B cell (primary cell): Measurements from ENCODE around the gene LRSAM1. TPM values are rescaled to one million over a fixed set of nuclear protein-coding genes. Genes with fewer than 3 reads are reported as not detected.

Experiments
- ATAC-seq: fragments of 200-7000 bp; cut with Tn5 transposase; one replicate; pipeline ENCODE4 v1.10.0; 2021; ENCODE audit warnings: low read depth, mild to moderate bottlenecking, moderate number of reproducible peaks, moderate library complexity
- CTCF ChIA-PET: fragments of 350-600 bp; sonication (Branson Sonifier 250); formaldehyde crosslinking; loops from one replicate; lab custom pipeline; 2021; ENCODE audit warnings: antibody characterized with exemption, inconsistent platforms; lab: Charles Lee
- POLR2A ChIA-PET: fragments of 350-600 bp; sonication (Branson Sonifier 250); formaldehyde crosslinking; loops from one replicate; lab custom pipeline; 2021; ENCODE audit warnings: antibody characterized with exemption; lab: Charles Lee
- DNase-seq: peaks from one replicate; pipeline ENCODE4 v3.0.0; 2013
- H2AFZ ChIP-seq: 2 replicates; pipeline ENCODE4 v1.6.1; 2012; ENCODE audit warnings: mild to moderate bottlenecking, low read depth, low read length; ENCODE audit not compliant: insufficient read depth, poor library complexity, severe bottlenecking
- H3K27ac ChIP-seq, 2 donors: 1 replicate in 1 of 2; 2 replicates in 1 of 2; pipeline ENCODE4 v1.5.1; 2012 to 2013; ENCODE audit warnings: low read length in 2 of 2, mild to moderate bottlenecking in 2 of 2, moderate library complexity in 1 of 2
- H3K27me3 ChIP-seq, 4 experiments: fragments of 200-600 bp in 1 of 4; sonication (generic) in 1 of 4; replicated peaks in 1 of 4; 1 replicate in 2 of 4; 2 replicates in 2 of 4; pipeline versions ENCODE4 v1.6.1 to v1.7.0; 2013 to 2016; ENCODE audit warnings: low read length in 3 of 4, mild to moderate bottlenecking in 2 of 4, mixed read lengths in 1 of 4, moderate library complexity in 1 of 4; ENCODE audit not compliant: insufficient read depth in 4 of 4, control insufficient read depth in 3 of 4; ENCODE audit errors: control extremely low read depth in 1 of 4
- H3K36me3 ChIP-seq, 2 experiments: replicated peaks in 1 of 2; 1 replicate in 1 of 2; 2 replicates in 1 of 2; pipeline versions ENCODE4 v1.6.1 to v1.7.1; 2013; ENCODE audit warnings: low read length in 1 of 2; ENCODE audit not compliant: insufficient read depth in 2 of 2, control insufficient read depth in 1 of 2; ENCODE audit errors: control extremely low read depth in 1 of 2, extremely low read depth in 1 of 2
- H3K4me1 ChIP-seq, 2 donors: fragments of 200-600 bp in 1 of 2; sonication (generic) in 1 of 2; 1 replicate in 1 of 2; 2 replicates in 1 of 2; pipeline versions ENCODE4 v1.5.1 to v1.6.1; 2013 to 2017; ENCODE audit warnings: low read length in 2 of 2; ENCODE audit not compliant: control insufficient read depth in 2 of 2, insufficient read depth in 2 of 2
- H3K4me2 ChIP-seq: replicated peaks from 2 replicates; pipeline ENCODE3; 2012; ENCODE audit warnings: mild to moderate bottlenecking, low read depth, low read length; ENCODE audit not compliant: poor library complexity, severe bottlenecking
- H3K4me3 ChIP-seq, 5 experiments: fragments of 200-600 bp in 1 of 5; sonication (generic) in 1 of 5; 1 replicate in 3 of 5; 2 replicates in 2 of 5; pipeline versions ENCODE4 v1.5.1 to v1.7.0; 2011 to 2016; ENCODE audit warnings: low read length in 4 of 5, mild to moderate bottlenecking in 4 of 5, low read depth in 2 of 5, control low read depth in 1 of 5, moderate library complexity in 1 of 5; ENCODE audit not compliant: insufficient read depth in 1 of 5; ENCODE audit errors: control extremely low read depth in 1 of 5, extremely low read depth in 1 of 5
- H3K79me2 ChIP-seq: fragments of 200-600 bp; sonication (generic); one replicate; pipeline ENCODE4 v1.6.0; 2016; ENCODE audit warnings: low read length; ENCODE audit not compliant: control insufficient read depth, insufficient read depth
- H3K9ac ChIP-seq: fragments of 200-600 bp; sonication (generic); 2 replicates; pipeline ENCODE4 v1.6.1; 2017; ENCODE audit warnings: mild to moderate bottlenecking, low read length, moderate library complexity
- H3K9me3 ChIP-seq, 3 donors: one replicate each; pipeline versions ENCODE4 v1.6.1 to v1.7.1; 2013; ENCODE audit warnings: low read length in 2 of 3; ENCODE audit not compliant: control insufficient read depth in 2 of 3, insufficient read depth in 1 of 3; ENCODE audit errors: control extremely low read depth in 1 of 3
- H4K20me1 ChIP-seq: 2 replicates; pipeline ENCODE4 v1.6.0; 2012; ENCODE audit warnings: mild to moderate bottlenecking, low read length; ENCODE audit not compliant: insufficient read depth, control insufficient read depth, poor library complexity, severe bottlenecking
- H3K27ac Mint-ChIP-seq: one replicate; pipeline ENCODE4 v1.8.0; 2021; ENCODE audit warnings: mixed read lengths
- H3K27me3 Mint-ChIP-seq: one replicate; pipeline ENCODE4 v1.8.0; 2021; ENCODE audit warnings: mixed read lengths
- H3K4me1 Mint-ChIP-seq: one replicate; pipeline ENCODE4 v1.8.0; 2021; ENCODE audit warnings: mixed read lengths
- H3K4me3 Mint-ChIP-seq: one replicate; pipeline ENCODE4 v1.8.0; 2021; ENCODE audit warnings: mixed read lengths
- H3K9me3 Mint-ChIP-seq: one replicate; pipeline ENCODE4 v1.8.0; 2022; ENCODE audit warnings: mixed read lengths; ENCODE audit not compliant: insufficient read depth
- EZH2 ChIP-seq: IDR thresholded peaks from 2 replicates; pipeline ENCODE4 v1.6.1; 2012; ENCODE audit warnings: borderline replicate concordance, low read depth, mild to moderate bottlenecking, moderate library complexity, low read length; ENCODE audit not compliant: insufficient read depth, poor library complexity, severe bottlenecking
- WGBS: methylation state at CpG from one replicate; pipeline ENCODE4 v1.1.5; 2013; ENCODE audit warnings: missing lambda C conversion rate; ENCODE audit not compliant: insufficient coverage; 5-methylcytosine and 5-hydroxymethylcytosine counted together
- intact Hi-C: fragments of 100-400 bp; cut with micrococcal nuclease; formaldehyde crosslinking; loops from one replicate; pipeline ENCODE4 v1.10.0; 2022
- polyA plus RNA-seq: library from polyadenylated mRNA; depleted of rRNA; stranded (reverse); fragments of >200 nt; gene quantifications from 2 replicates; pipeline ENCODE4 v1.2.3, GENCODE V29; 2012
- total RNA-seq, 2 donors: library from RNA; stranded (reverse); fragments of 120-200 nt in 1 of 2; gene quantifications; 1 replicate in 1 of 2; 2 replicates in 1 of 2; pipeline versions ENCODE4 v1.2.3 to v1.2.4, GENCODE V29; 2013 to 2022
- TF ChIP-seq, protein P1 (sequence below): fragments of 200-600 bp; IDR thresholded peaks from one replicate; pipeline ENCODE4 v1.8.0; 2022; ENCODE audit warnings: antibody characterized with exemption, mild to moderate bottlenecking

The LRSAM1 gene
- total and polyA plus RNA-seq, 2 donors (not counting 1 experiment from before 2014, with no cell fraction given), result 30.6 to 39.8 TPM

DNA sequence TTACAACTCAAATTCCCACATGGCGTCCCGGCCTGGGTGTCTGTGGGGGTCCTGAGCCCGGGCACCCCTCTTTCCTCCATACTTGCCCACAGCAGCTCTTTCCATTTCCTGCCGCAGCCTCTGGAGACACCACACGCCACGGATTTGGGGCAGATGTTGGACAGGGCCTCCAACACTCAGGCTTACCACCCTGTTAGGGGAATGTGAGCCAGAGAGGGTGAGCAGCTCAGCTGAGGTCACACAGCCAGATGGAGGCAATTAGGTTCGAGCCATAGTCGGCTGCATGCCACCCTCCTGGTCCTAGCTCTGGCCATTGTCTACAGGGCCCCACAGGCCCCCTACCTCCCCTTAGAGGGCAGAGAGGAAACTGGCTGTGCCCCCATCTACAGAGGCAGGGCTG, 85.2 kb downstream of the LRSAM1 start:
- H3K4me1 Mint-ChIP-seq, result no peaks in the 10 kb centered on the region
- no peaks in the 10 kb centered on the region for H3K79me2 ChIP-seq
- H3K4me2 ChIP-seq, result no peak overlapping the region
- H3K27me3 Mint-ChIP-seq, result no peaks in the 10 kb centered on the region
- no peaks in the 10 kb centered on the region for H3K27me3 ChIP-seq
- no peak overlapping the region for H3K27ac ChIP-seq
- H3K27ac Mint-ChIP-seq, result no peak overlapping the region
- no peaks in the 10 kb centered on the region for H4K20me1 ChIP-seq
- CTCF ChIA-PET, result interaction anchor here (0.5 kb wide), 1 partner anchor 41 kb away, joined by 5 read pairs; no protein-coding TSS in a partner anchor
- peaks cover 0 to 4% (median 0%) of the 10 kb centered on the region in 3 donors for H3K9me3 ChIP-seq
- intact Hi-C loops, result no loop called here
- no peak for ATAC-seq
- no peaks in the 10 kb centered on the region for H3K4me1 ChIP-seq
- POLR2A ChIA-PET, result no interaction called here
- 90% methylated on average over 5 of the region's 8 CpGs for WGBS
- H3K4me3 Mint-ChIP-seq, result no peak overlapping the region
- H3K9me3 Mint-ChIP-seq, result no peaks in the 10 kb centered on the region
- no peak overlapping the region for H3K4me3 ChIP-seq
- no peak overlapping the region for H2AFZ ChIP-seq
- no peak for DNase-seq
- no peaks in the 10 kb centered on the region for H3K36me3 ChIP-seq
- no peak overlapping the region for H3K9ac ChIP-seq
- TF ChIP-seq, protein P1, sequence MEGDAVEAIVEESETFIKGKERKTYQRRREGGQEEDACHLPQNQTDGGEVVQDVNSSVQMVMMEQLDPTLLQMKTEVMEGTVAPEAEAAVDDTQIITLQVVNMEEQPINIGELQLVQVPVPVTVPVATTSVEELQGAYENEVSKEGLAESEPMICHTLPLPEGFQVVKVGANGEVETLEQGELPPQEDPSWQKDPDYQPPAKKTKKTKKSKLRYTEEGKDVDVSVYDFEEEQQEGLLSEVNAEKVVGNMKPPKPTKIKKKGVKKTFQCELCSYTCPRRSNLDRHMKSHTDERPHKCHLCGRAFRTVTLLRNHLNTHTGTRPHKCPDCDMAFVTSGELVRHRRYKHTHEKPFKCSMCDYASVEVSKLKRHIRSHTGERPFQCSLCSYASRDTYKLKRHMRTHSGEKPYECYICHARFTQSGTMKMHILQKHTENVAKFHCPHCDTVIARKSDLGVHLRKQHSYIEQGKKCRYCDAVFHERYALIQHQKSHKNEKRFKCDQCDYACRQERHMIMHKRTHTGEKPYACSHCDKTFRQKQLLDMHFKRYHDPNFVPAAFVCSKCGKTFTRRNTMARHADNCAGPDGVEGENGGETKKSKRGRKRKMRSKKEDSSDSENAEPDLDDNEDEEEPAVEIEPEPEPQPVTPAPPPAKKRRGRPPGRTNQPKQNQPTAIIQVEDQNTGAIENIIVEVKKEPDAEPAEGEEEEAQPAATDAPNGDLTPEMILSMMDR, result no peak
- TF ChIP-seq EZH2, result no peak

GRCh38 chr9:127537014-127537413, 85.7 kb downstream of the LRSAM1 start:
- no peaks in the 10 kb centered on the region for H3K36me3 ChIP-seq
- intact Hi-C loops, result no loop called here
- H3K4me1 ChIP-seq, result no peaks in the 10 kb centered on the region
- no peak overlapping the region for H3K27ac ChIP-seq
- no peaks in the 10 kb centered on the region for H3K79me2 ChIP-seq
- Mint-ChIP-seq H3K4me3 (no peak overlapping the region), H3K27ac (no peak overlapping the region), H3K9me3 (no peaks in the 10 kb centered on the region), H3K4me1 (no peaks in the 10 kb centered on the region), H3K27me3 (no peaks in the 10 kb centered on the region)
- H2AFZ ChIP-seq, result no peak overlapping the region
- 91% methylated on average over 8 of the region's 8 CpGs for WGBS
- ATAC-seq (no peak), DNase-seq (no peak)
- no peak overlapping the region for H3K4me2 ChIP-seq
- H3K9me3 ChIP-seq, result peaks cover 0 to 4% (median 0%) of the 10 kb centered on the region in 3 donors
- no peaks in the 10 kb centered on the region for H3K27me3 ChIP-seq
- H3K9ac ChIP-seq, result no peak overlapping the region
- H4K20me1 ChIP-seq, result no peaks in the 10 kb centered on the region
- no peak for TF ChIP-seq EZH2
- TF ChIP-seq, protein P1, result no peak
- ChIA-PET POLR2A (no interaction called here), CTCF (no interaction called here)
- no peak overlapping the region for H3K4me3 ChIP-seq
